Endothelial cell of umbilical vein (primary cell): Measurements from ENCODE around the gene ANKDD1A.

Source experiments
- CTCF ChIP-seq, 2 donors: IDR thresholded peaks; 1 replicate in 1 of 2; 2 replicates in 1 of 2; pipeline ENCODE4 v1.5.1; 2011; ENCODE audit warnings: low read length in 2 of 2, mild to moderate bottlenecking in 2 of 2, moderate library complexity in 2 of 2, control low read depth in 1 of 2, inconsistent platforms in 1 of 2, low read depth in 1 of 2; ENCODE audit not compliant: insufficient read depth in 1 of 2; ENCODE audit errors: extremely low read depth in 1 of 2
- EZH2 ChIP-seq: IDR thresholded peaks from 2 replicates; pipeline ENCODE4 v1.6.1; 2012; ENCODE audit warnings: borderline replicate concordance, low read depth, mild to moderate bottlenecking, moderate library complexity, low read length, inconsistent platforms; ENCODE audit not compliant: severe bottlenecking
- FOS ChIP-seq: IDR thresholded peaks from 2 replicates; pipeline ENCODE4 v1.6.1; 2011; ENCODE audit warnings: mild to moderate bottlenecking, low read length, moderate library complexity, borderline replicate concordance; ENCODE audit not compliant: insufficient read depth
- GATA2 ChIP-seq: IDR thresholded peaks from 2 replicates; pipeline ENCODE4 v1.7.0; 2011; ENCODE audit warnings: low read depth, mild to moderate bottlenecking, moderate library complexity, mixed read lengths, low read length; ENCODE audit not compliant: insufficient read length, insufficient read depth
- JUN ChIP-seq: IDR thresholded peaks from 2 replicates; pipeline ENCODE4 v1.6.1; 2011; ENCODE audit warnings: borderline replicate concordance, low read depth; ENCODE audit not compliant: insufficient read length, insufficient read depth
- MAX ChIP-seq: IDR thresholded peaks from 2 replicates; pipeline ENCODE4 v1.6.1; 2011; ENCODE audit not compliant: insufficient read depth, insufficient read length
- MYC ChIP-seq: IDR thresholded peaks from one replicate; pipeline ENCODE4 v1.6.1; 2011; ENCODE audit warnings: mild to moderate bottlenecking, low read depth, low read length
- POLR2A ChIP-seq: IDR thresholded peaks from 2 replicates; pipeline ENCODE4 v1.6.1; 2012; ENCODE audit warnings: low read depth, mild to moderate bottlenecking, control low read depth, low read length
- POLR2AphosphoS5 ChIP-seq: IDR thresholded peaks from 2 replicates; pipeline ENCODE4 v1.6.1; 2012; ENCODE audit warnings: low read depth, mild to moderate bottlenecking, control low read depth, low read length, moderate library complexity; ENCODE audit not compliant: insufficient read depth

- no peak for TF ChIP-seq POLR2AphosphoS5
- no peak for TF ChIP-seq CTCF (IDR thresholded peaks at IDR 0.05; ENCODE audit: extremely low read depth in 1 of 2, insufficient read depth in 1 of 2, low read depth in 1 of 2, low read length in 2 of 2)
- no peak for TF ChIP-seq POLR2A
- no peak for TF ChIP-seq GATA2
- no peak for TF ChIP-seq JUN
- no peak for TF ChIP-seq MYC
- TF ChIP-seq EZH2: no peak
- no peak for TF ChIP-seq FOS
- TF ChIP-seq MAX: no peak
Measured at GRCh38 chr15:64948916-64949315, 37.2 kb downstream of the ANKDD1A start.
